HepG2 (cell line): Measurements from ENCODE around the gene ANO9. TPM values are rescaled to one million over a fixed set of nuclear protein-coding genes. Genes with fewer than 3 reads are reported as not detected.
A peak's percentile ranks its signal among the peaks of the same experiment; 100 is the strongest.

ENCODE experiments used
- ETV6 ChIP-seq: sonication (generic); formaldehyde crosslinking; conservative IDR thresholded peaks from 2 replicates; pipeline ENCODE4 v1.4.0; 2020; ENCODE audit warnings: missing genetic modification reagents
- FOXM1 ChIP-seq: sonication (generic); formaldehyde crosslinking; IDR thresholded peaks from 2 replicates; pipeline ENCODE4 v1.5.0; 2020; ENCODE audit warnings: missing genetic modification reagents
- KAT8 ChIP-seq: IDR thresholded peaks from 2 replicates; pipeline ENCODE4 v1.6.1; 2016; ENCODE audit warnings: missing genetic modification reagents, missing compliant biosample characterization
- KDM6A ChIP-seq: IDR thresholded peaks from 2 replicates; pipeline ENCODE4 v1.6.1; 2016; ENCODE audit warnings: low read depth
- PITX1 ChIP-seq: sonication (generic); formaldehyde crosslinking; IDR thresholded peaks from 2 replicates; pipeline ENCODE4 v1.5.1; 2020; ENCODE audit warnings: mild to moderate bottlenecking, missing genetic modification reagents
- SALL1 ChIP-seq: sonication (generic); formaldehyde crosslinking; IDR thresholded peaks from 2 replicates; pipeline ENCODE4 v1.8.0; 2022; ENCODE audit warnings: mild to moderate bottlenecking, missing genetic modification reagents
- SP5 ChIP-seq: IDR thresholded peaks from 2 replicates; pipeline ENCODE4 v1.6.1; 2016; ENCODE audit warnings: low read depth, borderline replicate concordance
- TBX2 ChIP-seq: sonication (generic); formaldehyde crosslinking; IDR thresholded peaks from 2 replicates; pipeline ENCODE4 v1.5.0; 2020; ENCODE audit warnings: missing genetic modification reagents, mild to moderate bottlenecking, borderline replicate concordance
- ZBTB40 ChIP-seq, 2 experiments: fragments of 450-650 bp in 1 of 2; sonication (generic) in 1 of 2; formaldehyde crosslinking in 1 of 2; IDR thresholded peaks; 2 replicates each; pipeline versions ENCODE4 v1.6.1 to v1.8.0; 2016 to 2022; ENCODE audit warnings: antibody characterized with exemption in 1 of 2, mild to moderate bottlenecking in 1 of 2, missing genetic modification reagents in 1 of 2
- ZEB1 ChIP-seq: IDR thresholded peaks from 2 replicates; pipeline ENCODE4 v1.6.1; 2012; ENCODE audit warnings: mild to moderate bottlenecking, low read depth, inconsistent platforms; ENCODE audit not compliant: insufficient replicate concordance
- ZNF451 ChIP-seq: sonication (generic); formaldehyde crosslinking; IDR thresholded peaks from 2 replicates; pipeline ENCODE4 v1.5.0; 2020; ENCODE audit warnings: mild to moderate bottlenecking, missing genetic modification reagents
- polyA plus RNA-seq, 8 experiments: library from polyadenylated mRNA; depleted of rRNA in 3 of 8; stranded (reverse) in 7 of 8; unstranded in 1 of 8; fragments of >200 nt; fragmentation: Illumina TruSeq in 4 of 8; extraction: Trizol in 4 of 8; gene quantifications; 2 replicates each; pipeline versions ENCODE4 v1.2.1 to v1.2.3, GENCODE V29; 2011 to 2016; ENCODE audit warnings: low read depth in 4 of 8, missing spikeins in 1 of 8, mixed read lengths in 1 of 8; ENCODE audit not compliant: insufficient read depth in 1 of 8
- total RNA-seq, 5 experiments: library from RNA; depleted of rRNA; stranded (reverse); fragments of >200 nt; fragmentation: Illumina TruSeq; extraction: Trizol; gene quantifications; 2 replicates each; pipeline ENCODE4 v1.2.3, GENCODE V29; 2016; ENCODE audit warnings: low read depth in 1 of 5
- TF ChIP-seq, protein P1 (sequence below): sonication (generic); formaldehyde crosslinking; IDR thresholded peaks from 2 replicates; pipeline ENCODE4 v1.4.0; 2020; ENCODE audit warnings: missing genetic modification reagents
- TF ChIP-seq, protein P2 (sequence below): sonication (generic); formaldehyde crosslinking; IDR thresholded peaks from 2 replicates; pipeline ENCODE4 v1.8.1; 2022; ENCODE audit warnings: low read depth, mild to moderate bottlenecking, missing genetic modification reagents

Gene ANO9
- total and polyA plus RNA-seq, 2 of the 13 experiments (the other 11 are each of a cell fraction or from before 2014, with no cell fraction given) = 8.9 to 14.3 TPM

GRCh38 chr11:373716-374551 is 67.9 kb downstream of the ANO9 start (continued):
- TF ChIP-seq, protein P1, sequence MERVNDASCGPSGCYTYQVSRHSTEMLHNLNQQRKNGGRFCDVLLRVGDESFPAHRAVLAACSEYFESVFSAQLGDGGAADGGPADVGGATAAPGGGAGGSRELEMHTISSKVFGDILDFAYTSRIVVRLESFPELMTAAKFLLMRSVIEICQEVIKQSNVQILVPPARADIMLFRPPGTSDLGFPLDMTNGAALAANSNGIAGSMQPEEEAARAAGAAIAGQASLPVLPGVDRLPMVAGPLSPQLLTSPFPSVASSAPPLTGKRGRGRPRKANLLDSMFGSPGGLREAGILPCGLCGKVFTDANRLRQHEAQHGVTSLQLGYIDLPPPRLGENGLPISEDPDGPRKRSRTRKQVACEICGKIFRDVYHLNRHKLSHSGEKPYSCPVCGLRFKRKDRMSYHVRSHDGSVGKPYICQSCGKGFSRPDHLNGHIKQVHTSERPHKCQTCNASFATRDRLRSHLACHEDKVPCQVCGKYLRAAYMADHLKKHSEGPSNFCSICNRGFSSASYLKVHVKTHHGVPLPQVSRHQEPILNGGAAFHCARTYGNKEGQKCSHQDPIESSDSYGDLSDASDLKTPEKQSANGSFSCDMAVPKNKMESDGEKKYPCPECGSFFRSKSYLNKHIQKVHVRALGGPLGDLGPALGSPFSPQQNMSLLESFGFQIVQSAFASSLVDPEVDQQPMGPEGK (CRISPR knock-in tag) = peak; percentile 87
- TF ChIP-seq ZNF451 (0 out of 2 replicates have a peak, but pooled peaks have one; percentile 31), ETV6 (CRISPR knock-in tag) (0 out of 2 replicates have a peak, but pooled peaks have one; percentile 18), TBX2 (CRISPR knock-in tag) (peak; percentile 43; the same call in 1 of the 2 replicates), FOXM1 (CRISPR knock-in tag) (no peak), ZBTB40 (IDR thresholded peaks at IDR 0.05) (no peak), ZBTB40 (CRISPR knock-in tag; IDR thresholded peaks at IDR 0.05) (0 out of 2 replicates have a peak, but pooled peaks have one; percentile 44), KAT8 (CRISPR knock-in tag) (peak; percentile 37; the same call in 1 of the 2 replicates), SP5 (peak; percentile 75; the same call in 1 of the 2 replicates), ZEB1 (peak; percentile 63), SALL1 (CRISPR knock-in tag) (peak; percentile 48), KDM6A (CRISPR knock-in tag) (peak; percentile 43; the same call in 1 of the 2 replicates), PITX1 (CRISPR knock-in tag) (peak; percentile 66)
- TF ChIP-seq, protein P2, sequence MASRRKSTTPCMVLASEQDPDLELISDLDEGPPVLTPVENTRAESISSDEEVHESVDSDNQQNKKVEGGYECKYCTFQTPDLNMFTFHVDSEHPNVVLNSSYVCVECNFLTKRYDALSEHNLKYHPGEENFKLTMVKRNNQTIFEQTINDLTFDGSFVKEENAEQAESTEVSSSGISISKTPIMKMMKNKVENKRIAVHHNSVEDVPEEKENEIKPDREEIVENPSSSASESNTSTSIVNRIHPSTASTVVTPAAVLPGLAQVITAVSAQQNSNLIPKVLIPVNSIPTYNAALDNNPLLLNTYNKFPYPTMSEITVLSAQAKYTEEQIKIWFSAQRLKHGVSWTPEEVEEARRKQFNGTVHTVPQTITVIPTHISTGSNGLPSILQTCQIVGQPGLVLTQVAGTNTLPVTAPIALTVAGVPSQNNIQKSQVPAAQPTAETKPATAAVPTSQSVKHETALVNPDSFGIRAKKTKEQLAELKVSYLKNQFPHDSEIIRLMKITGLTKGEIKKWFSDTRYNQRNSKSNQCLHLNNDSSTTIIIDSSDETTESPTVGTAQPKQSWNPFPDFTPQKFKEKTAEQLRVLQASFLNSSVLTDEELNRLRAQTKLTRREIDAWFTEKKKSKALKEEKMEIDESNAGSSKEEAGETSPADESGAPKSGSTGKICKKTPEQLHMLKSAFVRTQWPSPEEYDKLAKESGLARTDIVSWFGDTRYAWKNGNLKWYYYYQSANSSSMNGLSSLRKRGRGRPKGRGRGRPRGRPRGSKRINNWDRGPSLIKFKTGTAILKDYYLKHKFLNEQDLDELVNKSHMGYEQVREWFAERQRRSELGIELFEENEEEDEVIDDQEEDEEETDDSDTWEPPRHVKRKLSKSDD (CRISPR knock-in tag) = 0 out of 2 replicates have a peak, but pooled peaks have one; percentile 39
